ENCODE measurements around the gene PAOX.

The PAOX gene

DNA sequence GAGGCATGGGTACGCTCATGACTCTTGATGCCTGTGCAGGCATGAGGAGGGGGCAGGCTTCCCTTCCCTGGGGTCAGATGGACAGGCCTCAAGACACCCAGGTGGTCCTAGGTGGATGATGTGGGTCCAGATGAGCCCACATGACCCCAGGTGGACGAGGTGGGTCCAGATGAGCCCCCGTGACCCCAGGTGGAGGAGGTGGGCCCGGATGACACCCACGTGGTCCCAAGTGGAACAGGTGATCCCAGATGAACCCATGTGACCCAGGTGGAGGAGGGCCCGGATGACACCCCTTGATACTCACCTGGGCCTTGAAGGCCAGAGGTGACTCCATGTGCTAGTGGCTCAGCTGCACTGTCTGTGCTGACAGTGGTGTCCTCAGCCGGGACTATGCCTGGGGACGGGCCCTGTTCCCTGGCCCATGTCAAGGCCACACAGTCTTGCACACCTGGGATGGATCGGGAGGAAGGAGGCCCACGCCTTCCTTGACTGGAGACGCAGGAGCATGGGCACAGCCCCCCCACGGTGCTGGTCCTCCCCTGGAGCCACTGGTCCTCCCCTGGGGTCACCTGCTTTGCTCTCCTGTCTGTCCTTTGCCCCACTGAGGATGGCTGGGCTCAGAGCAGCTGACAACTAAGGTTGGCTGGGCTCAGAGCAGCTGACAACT lies 28.6 kb upstream of the PAOX start:
- no peak for DNase-seq

DNA sequence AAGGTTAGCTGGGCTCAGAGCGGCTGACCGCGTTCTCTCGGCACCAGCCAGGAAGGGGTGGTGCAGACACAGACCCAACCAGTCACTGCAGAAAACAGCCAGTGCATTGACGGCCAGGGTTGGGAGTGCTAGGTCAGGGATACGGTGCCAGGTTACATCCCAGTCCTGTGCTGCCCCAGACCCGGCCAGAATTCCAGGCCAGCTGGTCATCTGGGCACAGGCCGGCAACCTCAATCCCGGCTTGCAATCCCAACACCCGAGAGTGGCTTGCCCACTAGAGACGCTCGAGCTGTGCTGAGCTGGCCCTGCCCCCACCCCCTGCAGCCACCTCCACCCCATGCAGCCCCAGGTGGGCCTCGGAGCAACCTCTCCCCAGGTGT lies 28.1 kb upstream of the PAOX start:
- DNase-seq, result no peak

DNA sequence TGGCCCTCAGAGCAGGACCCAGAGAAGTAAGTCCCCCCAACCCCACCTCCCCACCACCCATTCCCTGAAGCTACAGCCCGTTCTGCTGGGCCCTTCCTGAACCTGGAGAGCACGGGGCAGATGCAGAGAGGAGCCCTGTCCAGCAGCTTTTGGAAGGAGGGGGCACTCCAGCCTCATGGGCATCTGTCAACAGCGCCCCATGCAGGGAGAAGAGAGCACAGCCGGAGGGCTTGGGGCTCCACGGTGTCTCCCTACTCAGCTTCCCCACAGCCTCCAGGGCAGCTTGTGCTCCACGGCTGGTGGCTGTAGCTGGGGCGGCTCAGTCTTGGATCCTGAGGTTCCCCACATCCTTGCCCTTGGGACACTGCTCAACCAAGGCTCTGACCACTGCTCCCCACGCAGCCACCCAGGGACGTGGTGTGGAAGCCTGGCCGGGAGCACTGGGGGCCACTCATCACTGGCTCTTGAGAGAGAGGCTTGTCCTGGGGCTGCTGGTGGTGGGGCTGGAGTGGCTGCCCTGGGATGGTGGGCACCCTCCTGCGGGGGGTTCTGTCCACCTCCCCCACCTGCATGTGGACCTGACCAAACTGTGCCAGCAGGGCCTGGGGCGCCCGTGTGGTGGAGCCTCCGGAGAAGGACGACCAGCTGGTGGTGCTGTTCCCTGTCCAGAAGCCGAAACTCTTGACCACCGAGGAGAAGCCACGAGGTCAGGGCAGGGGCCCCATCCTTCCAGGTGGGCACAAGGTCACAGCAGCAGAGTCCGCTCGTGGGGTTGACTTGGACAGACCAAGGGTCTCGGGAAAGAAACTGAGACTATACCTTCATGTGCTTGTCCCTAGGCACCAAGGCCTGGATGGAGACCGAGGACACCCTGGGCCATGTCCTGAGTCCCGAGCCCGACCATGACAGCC lies 27.4 kb upstream of the PAOX start:
- DNase-seq, result no peak

DNA sequence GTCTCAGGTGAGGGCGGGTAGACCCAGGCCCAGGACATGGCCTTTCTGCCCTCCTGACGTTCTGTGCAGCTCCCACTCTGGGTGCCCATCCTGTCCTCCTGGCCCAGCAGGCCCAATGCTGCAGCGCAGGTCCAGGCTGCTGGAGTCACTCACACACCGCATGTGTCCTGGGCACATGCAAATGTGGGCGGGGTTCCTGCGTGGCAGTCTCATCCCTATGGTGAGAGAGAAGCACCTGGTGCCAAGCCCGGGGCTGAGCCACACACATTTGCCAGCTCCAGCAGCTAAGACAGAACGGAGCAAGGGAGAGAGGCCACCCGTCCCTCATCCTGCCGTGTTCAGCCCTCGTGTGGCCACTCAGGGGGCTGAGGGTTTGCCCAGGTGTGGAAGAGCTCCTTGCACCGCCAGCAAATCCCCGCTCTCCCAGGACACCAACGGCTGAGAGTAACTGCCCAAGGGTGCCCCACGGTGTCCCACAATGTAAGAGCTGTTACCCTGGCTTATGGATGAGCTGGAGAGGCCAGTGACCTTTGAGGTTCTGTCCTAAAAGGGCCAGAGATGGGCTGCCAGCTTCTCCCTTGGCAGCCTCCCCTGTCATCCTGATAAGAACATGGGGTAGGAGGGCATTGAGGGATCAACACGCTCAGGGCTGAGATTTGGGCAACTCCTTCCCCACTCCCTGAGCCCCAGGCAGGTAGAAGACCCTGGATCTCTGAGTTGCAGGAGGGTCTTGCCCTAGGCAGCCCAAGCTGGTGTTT lies 25.7 kb upstream of the PAOX start:
- no peak for DNase-seq

DNA sequence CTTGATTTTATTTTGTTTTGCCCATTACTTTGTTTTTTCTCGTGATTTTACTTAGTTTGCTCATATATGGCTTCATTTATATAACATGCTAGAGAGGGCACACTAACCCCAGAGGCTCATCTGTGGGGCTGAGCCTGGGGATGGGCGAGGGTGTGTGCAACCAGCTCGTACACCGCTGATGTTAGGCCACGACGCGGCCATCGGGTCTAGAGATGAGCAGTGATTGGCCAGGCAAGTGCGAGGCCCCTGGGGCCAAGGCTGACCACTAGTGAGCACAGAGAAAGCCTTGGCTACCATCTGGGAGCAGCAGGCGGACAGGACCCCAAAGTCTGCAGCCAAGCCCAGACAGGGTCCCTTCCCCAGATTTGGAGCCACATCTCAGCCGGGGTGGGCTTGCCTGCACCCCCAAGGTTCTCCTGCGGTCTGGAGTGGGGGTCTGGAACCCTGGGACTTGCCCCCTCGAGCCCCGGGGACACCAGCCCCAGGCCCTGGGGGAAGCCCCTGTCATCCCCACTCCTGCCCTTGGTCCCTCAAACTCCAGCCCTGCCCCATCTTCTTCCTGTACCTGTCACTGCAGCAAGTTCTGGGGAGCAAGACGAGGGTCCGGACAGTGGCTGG lies 25.0 kb upstream of the PAOX start:
- no peak for DNase-seq

DNA sequence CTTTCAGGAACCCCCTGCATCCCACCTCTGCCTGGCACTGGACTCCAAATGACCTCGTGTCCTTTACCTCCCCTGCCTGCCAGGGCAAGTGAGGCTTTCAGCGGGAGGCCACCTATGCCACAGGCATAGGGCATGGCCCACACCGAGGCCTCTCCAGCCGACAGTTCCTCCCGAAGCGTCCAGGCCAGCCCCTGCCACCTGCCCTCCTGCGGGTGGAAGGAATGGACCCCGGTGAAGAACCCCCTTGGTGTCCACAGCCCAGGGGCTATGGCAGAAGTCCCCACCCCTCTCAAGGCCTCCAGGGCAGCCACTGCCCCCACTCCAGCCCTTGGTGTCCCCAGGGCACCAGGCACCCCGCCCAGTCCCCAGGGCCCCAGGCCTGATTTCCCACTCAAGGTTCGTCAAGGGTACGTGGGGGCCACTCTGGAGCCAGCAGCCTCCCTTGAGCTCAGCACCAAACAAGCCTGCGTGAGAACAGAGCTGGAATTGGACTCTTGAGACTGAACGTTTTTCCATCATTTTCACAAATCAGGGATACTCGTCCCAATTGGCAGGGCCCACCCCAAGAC lies 24.3 kb upstream of the PAOX start:
- no peak for DNase-seq

DNA sequence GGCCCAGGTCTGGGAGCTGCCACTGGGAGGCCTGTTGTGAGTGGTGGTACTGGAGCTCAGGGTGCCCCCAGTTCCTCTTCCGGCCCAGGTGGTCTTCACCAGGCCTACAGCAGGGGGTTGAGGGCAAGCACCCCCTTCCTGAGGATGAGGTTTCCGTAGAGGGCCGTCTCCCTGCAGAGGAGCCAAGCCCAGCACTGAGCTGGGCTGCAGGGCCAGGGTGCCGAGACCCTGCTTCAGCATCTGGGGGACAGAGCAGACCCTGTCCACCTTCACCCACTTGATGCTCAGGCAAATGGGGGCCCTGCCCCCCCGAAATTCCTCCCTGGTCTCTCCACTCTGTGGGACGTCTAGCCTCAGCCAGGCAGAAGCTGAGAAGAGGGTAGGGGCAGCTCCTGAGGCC lies 23.8 kb upstream of the PAOX start:
- DNase-seq, result no peak

DNA sequence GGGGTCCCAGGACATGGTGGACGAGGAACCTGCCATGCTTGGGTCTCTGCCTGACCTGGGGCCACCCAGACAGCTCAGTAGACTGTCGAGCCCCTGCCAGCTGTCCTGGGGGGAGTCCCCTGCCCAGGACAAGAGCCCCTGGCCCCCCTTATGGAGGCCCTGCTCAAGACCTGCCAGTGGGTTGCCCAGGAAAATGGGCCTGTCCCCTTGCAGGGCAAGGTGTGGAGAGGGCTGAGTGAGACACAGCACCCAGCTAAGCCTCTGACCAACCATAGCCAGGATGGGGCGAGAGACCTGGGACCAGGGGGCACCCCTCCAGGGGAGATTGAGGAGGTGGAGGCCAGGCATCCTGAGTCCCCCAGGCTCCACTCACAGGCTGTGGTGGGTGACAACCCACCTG lies 23.1 kb upstream of the PAOX start:
- DNase-seq, result no peak

DNA sequence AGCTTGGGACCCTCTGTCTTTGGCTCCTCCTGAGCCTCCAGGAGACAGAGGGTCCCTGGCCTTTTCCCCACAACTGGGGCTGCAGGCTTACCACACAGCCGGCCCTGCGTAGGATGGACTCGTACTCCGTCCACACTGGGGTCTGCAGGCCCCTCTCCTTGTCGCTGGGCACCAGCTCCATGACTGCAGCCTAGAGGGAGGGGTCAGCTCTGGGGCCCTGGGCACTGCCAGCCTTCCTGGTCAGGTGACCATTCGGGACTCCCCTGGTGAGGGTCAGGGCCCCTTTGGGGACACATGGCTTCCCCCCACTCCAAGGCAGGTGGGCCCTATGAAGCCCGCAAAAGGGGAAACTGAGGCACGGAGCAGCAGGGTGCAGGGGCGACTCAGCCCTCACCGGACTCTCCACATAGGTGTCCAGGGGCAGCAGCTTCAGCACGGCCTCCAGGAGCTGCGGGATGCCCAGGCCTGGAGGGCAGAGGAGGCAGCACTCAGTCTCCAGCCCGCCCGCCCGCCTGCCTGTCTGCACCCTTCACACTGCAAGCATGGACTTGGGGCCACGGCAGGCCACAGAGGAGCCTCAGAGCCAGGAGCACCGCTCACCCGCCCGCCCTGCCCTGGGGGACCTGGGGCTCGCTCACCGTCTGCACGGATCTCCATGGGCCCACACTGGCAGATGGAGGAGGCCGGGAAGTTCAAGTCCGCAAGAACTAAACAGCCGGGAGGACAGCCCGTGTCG lies 22.3 kb upstream of the PAOX start:
- DNase-seq, result no peak

DNA sequence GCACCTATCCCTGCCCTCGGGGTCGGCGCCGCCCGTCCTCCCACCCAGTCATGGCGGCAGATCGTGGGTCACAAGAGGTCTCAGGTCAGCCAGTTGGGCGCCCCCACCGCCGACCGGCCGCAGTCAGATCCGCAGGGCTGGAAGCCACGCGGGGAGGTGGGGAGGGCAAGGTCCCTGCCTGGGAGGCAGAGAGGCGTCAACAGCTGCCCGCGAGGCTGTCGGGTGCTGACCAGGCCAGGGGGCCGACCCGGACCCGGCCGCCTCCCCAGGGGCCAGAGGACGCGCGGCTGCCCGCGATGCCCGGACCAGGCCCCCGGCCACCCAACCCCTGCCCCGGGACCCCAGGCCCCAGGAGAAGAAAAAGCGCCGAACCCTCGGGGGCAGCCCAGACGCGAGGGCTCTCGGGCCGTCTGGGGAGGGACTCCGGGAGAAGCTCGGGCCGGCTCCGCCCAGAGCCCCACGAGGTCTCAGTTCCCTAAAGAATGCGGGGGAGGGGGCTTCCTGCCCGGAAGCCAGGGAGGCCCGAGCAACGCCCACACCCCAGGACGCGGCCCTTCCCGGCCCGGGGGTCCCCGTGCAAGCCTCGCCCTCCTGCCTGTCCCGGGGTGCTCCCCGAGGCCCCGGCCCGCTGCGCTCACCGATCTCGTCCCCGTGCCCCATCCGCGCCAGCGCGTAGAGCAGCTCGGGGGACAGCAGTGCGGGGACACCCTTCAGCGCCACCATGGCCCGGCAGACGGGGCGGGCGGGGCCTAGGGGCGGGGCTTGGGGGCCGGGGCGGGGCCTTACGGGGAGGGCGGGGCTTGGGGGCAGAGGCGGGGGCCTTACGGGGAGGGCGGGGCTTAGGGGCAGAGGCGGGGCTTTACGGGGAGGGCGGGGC lies 21.5 kb upstream of the PAOX start, which contains the start of gene FUOM:
Gene FUOM (minus strand): TSS at position 735 of the 877 bp plus-strand sequence. CDS start 12 bp downstream, at position 723.
- peak; percentile 72 for DNase-seq

DNA sequence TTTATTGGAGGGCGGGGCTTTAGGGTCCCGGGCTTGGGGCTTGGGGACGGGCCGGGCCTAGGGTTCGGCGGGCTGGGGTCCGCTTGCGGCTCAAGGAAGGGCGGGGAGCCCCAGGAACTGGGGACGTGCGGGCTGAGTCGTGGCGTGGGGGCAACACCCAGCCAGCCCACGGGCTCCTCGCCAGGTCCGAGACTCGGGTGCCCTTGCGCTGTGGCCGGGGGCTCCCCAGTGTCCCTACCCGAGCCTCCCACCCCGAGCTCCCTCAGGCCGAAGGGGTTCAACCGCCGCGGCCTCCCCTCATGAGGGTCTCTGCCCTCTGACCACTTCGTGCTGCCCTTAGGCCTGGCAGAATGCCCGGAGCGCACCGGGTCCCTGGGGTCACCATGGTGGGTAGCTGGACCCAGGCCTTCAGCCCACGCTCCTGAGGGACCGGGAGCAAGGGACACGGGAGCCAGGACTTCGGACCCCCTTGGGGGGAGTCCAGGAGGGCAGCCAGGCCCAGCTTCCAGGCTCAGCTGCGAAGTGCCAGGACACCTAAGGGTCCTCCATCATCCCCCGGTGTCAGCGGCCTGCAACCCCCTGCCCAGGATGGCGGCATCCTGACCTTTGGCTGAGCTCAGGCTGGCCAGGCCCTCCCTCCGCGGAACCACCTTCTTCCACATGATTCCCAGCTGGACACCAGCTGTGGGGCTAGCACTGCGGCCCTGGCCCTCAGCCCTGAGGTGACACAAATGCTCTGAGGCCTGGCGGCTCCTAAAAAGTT lies 20.7 kb upstream of the PAOX start:
- DNase-seq, result no peak

DNA sequence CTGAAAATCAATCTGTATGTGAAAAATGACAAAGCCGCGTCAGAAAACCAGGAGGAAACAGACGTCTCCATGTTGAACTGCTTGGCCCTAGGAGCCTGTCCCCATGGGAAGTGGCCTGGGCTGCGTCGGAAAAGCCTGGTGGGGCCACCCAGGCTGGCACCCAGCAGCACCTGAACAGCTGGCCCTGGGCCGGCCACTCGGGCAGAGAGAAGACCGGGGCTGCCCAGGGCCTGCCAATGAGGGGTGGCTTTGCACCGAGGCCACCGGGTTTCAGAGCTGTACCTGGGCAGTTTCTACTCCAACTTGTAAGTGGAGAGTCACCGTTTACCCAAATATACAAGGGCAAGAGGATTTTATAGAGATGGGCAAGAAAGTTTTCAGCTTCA lies 20.1 kb upstream of the PAOX start:
- no peak for DNase-seq

DNA sequence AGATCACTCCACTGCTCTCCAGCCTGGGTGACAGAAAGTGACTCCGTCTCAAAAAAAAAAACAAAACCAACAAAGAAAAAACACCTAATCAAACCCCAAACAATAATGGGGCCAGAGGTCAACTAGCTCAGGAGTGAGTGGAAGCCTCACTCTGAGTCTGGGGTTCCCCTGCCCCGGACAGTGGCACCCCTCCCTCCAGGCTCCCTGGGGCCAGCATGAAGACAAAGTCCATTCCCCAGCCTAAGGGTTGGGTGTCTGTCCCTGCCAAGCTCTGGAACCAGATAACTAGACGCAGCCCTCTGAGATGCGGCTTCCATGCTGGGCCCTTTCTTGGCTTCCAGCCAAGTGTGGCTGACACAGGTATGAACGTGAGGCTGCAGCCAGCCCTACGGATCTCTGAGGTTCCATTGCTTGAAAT lies 19.5 kb upstream of the PAOX start:
- peak; percentile 10 for DNase-seq

DNA sequence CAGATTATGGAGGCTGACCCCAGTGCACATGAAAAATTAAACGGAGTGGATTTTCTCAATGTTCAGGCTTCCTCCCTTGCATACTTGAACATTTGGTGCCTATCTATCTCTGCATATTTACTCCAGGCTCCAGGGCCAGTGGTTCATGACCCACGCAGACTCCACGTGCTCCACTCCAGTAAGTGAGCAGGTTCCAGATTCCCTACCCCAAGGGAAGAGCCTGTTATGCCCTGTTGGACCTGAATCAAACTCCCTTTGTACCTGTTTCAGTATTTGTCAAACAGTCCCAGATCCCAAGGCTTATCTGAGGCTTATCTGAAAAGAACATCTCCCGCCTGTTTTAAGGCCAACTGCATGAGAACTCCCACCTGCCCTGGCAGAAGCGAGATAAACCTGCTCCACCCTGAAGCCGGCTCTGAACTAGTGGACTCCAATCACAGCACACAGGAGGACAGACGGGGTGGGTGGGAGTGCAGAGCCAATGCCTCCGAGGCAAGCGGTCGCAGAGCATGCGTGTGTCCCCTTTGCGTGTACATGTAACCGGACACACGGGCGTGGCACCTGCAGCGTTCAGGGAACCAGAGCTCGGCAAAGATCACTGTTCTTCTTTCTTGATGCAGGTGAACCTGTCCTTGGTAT lies 19.0 kb upstream of the PAOX start:
- no peak for DNase-seq

DNA sequence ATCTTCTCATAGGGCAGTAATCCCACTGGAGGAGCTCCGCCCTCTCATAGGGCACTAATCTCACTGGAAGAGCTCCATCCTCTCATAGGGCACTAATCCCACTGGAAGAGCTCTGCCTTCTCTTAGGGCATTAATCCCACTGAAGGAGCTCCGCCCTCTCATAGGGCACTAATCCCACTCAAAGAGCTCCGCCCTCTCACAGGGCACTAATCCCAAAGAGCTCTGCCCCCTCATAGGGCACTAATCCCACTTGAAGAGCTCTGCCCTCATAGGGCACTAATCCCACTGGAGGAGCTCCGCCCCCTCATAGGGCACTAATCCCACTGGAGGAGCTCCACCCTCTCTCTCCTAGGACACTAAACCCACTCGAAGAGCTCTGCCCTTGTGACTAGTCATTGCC lies 17.8 kb upstream of the PAOX start:
- no peak for DNase-seq

DNA sequence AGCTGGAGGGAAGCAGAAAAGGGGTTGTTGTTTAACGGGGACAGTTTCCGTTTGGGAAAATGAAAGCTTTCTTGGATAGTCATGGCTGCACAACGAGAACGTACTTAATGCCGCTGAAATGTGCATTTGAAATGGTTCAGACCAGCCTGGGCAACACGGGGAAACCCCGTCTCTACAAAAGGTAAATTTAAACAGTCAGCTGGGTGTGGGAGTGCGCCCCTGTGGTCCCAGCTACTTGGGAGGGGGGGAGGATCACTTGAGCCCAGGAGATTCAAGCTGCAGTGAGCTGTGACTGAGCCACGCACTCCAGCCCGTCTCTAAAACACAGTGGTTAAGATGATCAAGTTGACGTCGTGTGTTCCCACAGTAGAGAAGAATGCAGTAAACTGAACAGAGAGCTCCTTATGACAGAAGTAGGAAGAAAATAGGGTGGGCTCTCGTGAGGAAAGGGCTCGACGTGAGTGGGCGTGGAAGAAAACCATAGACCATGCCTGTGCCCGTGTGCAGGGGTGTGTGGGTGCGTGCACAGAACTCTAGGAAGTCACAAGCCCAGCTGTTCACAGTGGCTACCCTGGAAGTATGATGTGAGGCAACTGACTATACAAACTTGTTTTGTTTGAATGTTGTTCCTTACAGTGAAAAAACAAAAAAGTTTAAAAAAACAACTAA lies 17.2 kb upstream of the PAOX start:
- no peak for DNase-seq

DNA sequence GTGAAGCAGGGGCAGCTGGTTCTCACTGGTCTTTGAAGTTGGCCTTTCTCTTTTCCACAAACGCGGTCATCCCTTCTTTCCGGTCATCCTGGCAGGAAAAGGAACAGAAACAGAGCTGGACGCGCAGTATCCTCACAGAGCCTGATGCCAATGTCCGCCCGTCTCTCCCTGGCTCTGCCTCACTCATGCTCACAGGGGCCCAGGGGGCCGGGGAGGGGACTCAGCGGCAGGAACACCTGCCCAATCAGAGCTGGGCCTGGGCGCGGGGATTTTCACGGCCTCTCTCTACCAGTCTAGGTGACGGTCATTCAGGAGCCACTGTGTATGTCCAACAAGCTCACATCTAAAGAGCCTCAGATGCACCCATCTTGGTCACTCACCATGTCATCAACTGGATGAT lies 16.2 kb upstream of the PAOX start:
- DNase-seq, result no peak

DNA sequence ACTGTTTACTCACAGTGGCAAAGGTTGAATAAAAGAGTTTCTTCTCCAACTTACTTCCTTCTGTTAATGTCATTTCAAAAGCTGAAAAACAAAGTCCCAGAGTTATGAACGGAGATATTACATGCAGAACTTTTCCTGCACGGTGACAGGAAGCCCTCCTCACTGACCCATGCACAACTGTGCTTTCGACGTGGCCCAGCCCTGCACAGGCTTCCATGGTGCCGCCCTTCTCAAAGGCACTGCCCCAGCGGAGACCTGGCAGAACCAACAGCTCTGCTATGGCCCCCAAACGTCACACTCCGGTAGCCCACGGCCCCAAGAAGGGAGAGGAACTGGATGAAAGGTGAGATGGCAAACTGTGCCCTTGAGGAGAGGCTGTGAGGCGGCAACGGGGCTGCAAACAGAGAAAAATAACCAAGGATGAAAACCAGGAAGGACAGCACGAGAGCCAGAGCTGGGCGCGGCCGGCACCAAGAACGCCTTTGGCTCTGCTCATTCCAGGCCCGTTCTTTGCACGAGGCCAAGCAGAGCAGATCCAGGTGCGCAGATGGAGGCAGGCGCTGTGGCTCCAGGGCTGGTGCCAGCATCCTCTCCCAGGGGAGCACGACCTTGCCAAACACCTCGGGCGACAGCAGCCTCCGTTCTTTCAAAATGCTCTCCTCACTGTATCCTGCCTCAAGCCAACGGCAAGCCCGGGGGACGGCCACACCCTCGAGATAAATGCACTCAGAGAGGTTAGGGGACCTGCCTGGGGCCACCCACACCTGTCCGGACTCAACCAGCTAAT lies 14.2 kb upstream of the PAOX start:
- DNase-seq, result no peak
